Parathyroid adenoma (tissue), 2 donors: ENCODE data around the gene BOD1.

Experiments
- H2AFZ ChIP-seq: fragments of 300-600 bp; sonication (generic); one replicate; pipeline ENCODE4 v1.7.0; 2017; ENCODE audit warnings: antibody characterized with exemption, mild to moderate bottlenecking
- H3K27ac ChIP-seq: fragments of 300-600 bp; sonication (generic); one replicate; pipeline ENCODE4 v1.7.0; 2017
- H3K27me3 ChIP-seq: fragments of 300-600 bp; sonication (generic); one replicate; pipeline ENCODE4 v1.7.0; 2017; ENCODE audit warnings: low read length; ENCODE audit not compliant: control insufficient read depth, insufficient read depth
- H3K36me3 ChIP-seq: fragments of 300-600 bp; sonication (generic); one replicate; pipeline ENCODE4 v1.7.0; 2017; ENCODE audit warnings: low read length; ENCODE audit not compliant: control insufficient read depth, insufficient read depth
- H3K4me1 ChIP-seq: fragments of 300-600 bp; sonication (generic); one replicate; pipeline ENCODE4 v1.7.0; 2017; ENCODE audit warnings: control low read depth
- H3K4me2 ChIP-seq: fragments of 300-600 bp; sonication (generic); one replicate; pipeline ENCODE4 v1.7.0; 2017; ENCODE audit warnings: low read length
- H3K4me3 ChIP-seq: fragments of 300-600 bp; sonication (generic); one replicate; pipeline ENCODE4 v1.7.0; 2017; ENCODE audit warnings: low read depth, low read length
- H3K79me2 ChIP-seq: fragments of 300-600 bp; sonication (generic); one replicate; pipeline ENCODE4 v1.7.0; 2017; ENCODE audit warnings: control low read depth
- H3K9ac ChIP-seq: fragments of 300-600 bp; sonication (generic); one replicate; pipeline ENCODE4 v1.7.0; 2017; ENCODE audit warnings: mild to moderate bottlenecking
- H3K9me3 ChIP-seq: fragments of 300-600 bp; sonication (generic); one replicate; pipeline ENCODE4 v1.7.0; 2017; ENCODE audit warnings: low read length; ENCODE audit not compliant: control insufficient read depth
- TF ChIP-seq, protein P1 (sequence below): fragments of 300-600 bp; sonication (generic); IDR thresholded peaks from one replicate; pipeline ENCODE4 v1.7.0; 2017; ENCODE audit warnings: antibody characterized with exemption, mild to moderate bottlenecking
- donor health status: primary hyperparathyroidism.

Gene BOD1

GRCh38 chr5:173616577-173617118 lies at the start of gene BOD1:
Gene BOD1 (minus strand): TSS chr5:173616650. CDS start chr5:173616436, 214 bp downstream.
- H3K27me3 ChIP-seq, result no peaks in the 10 kb centered on the region
- peak within 1 kb of the TSS; percentile 95 for H3K9ac ChIP-seq
- H3K79me2 ChIP-seq, result peaks cover 45% of the 10 kb centered on the region
- peak within 1 kb of the TSS; percentile 86 for H2AFZ ChIP-seq
- peak within 1 kb of the TSS; percentile 93 for H3K27ac ChIP-seq
- peak within 1 kb of the TSS; percentile 84 for H3K4me2 ChIP-seq
- H3K9me3 ChIP-seq, result no peaks in the 10 kb centered on the region
- TF ChIP-seq, protein P1, sequence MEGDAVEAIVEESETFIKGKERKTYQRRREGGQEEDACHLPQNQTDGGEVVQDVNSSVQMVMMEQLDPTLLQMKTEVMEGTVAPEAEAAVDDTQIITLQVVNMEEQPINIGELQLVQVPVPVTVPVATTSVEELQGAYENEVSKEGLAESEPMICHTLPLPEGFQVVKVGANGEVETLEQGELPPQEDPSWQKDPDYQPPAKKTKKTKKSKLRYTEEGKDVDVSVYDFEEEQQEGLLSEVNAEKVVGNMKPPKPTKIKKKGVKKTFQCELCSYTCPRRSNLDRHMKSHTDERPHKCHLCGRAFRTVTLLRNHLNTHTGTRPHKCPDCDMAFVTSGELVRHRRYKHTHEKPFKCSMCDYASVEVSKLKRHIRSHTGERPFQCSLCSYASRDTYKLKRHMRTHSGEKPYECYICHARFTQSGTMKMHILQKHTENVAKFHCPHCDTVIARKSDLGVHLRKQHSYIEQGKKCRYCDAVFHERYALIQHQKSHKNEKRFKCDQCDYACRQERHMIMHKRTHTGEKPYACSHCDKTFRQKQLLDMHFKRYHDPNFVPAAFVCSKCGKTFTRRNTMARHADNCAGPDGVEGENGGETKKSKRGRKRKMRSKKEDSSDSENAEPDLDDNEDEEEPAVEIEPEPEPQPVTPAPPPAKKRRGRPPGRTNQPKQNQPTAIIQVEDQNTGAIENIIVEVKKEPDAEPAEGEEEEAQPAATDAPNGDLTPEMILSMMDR, result no peak
- H3K4me3 ChIP-seq, result peak within 1 kb of the TSS; percentile 90
- peaks cover 22% of the 10 kb centered on the region for H3K4me1 ChIP-seq
- H3K36me3 ChIP-seq, result no peaks in the 10 kb centered on the region

- no peak overlapping the region for H3K4me2 ChIP-seq
- no peaks in the 10 kb centered on the region for H3K9me3 ChIP-seq
- no peaks in the 10 kb centered on the region for H3K79me2 ChIP-seq
- TF ChIP-seq, protein P1, result no peak
- no peak overlapping the region for H2AFZ ChIP-seq
- no peak overlapping the region for H3K9ac ChIP-seq
- peaks cover 45% of the 10 kb centered on the region for H3K4me1 ChIP-seq
- no peak overlapping the region for H3K27ac ChIP-seq
- H3K36me3 ChIP-seq, result no peaks in the 10 kb centered on the region
- H3K27me3 ChIP-seq, result no peaks in the 10 kb centered on the region
- H3K4me3 ChIP-seq, result no peak overlapping the region
These were observed 48.9 kb upstream of the BOD1 start for GRCh38 chr5:173665326-173665725.

DNA sequence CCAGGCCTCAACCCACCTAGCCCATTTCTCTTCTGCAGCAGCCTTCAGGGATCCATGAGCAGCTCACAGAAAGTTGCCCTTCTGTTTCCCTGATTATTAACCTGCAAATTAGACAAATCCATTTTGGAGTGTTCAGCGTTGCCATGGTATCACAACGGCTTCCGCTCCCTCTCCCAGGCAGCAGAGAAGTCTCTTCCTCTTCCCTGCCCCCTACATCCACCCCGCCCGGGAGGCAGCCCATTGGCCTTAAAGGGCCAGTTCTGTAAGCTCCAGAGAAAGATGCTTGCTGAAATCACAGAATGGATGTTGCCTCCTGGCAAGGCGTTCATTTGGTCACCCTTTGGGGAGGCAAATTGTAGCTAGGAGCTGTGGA lies 47.7 kb upstream of the BOD1 start:
- Histone ChIP-seq H3K27ac (peak overlapping the region; percentile 59), H3K36me3 (no peaks in the 10 kb centered on the region)
- TF ChIP-seq, protein P1, result no peak

GRCh38 chr5:173663352-173664153 lies 47.1 kb upstream of the BOD1 start:
- Histone ChIP-seq H3K4me2 (no peak overlapping the region), H3K9ac (no peak overlapping the region), H3K36me3 (no peaks in the 10 kb centered on the region), H2AFZ (peak overlapping the region; percentile 71), H3K4me3 (no peak overlapping the region), H3K27ac (peak overlapping the region; percentile 59), H3K4me1 (peaks cover 28% of the 10 kb centered on the region), H3K79me2 (no peaks in the 10 kb centered on the region), H3K9me3 (no peaks in the 10 kb centered on the region), H3K27me3 (no peaks in the 10 kb centered on the region)
- TF ChIP-seq, protein P1, result no peak

More for the DNA sequence above, 47.7 kb upstream of the BOD1 start:
- Histone ChIP-seq H3K79me2 (no peaks in the 10 kb centered on the region), H2AFZ (peak overlapping the region; percentile 71), H3K4me3 (no peak overlapping the region), H3K9me3 (no peaks in the 10 kb centered on the region), H3K4me1 (peaks cover 33% of the 10 kb centered on the region), H3K9ac (no peak overlapping the region), H3K4me2 (no peak overlapping the region), H3K27me3 (no peaks in the 10 kb centered on the region)
